DOHH2 (cell line): ENCODE measurements around the gene TIMELESS.

ENCODE experiments used
- H3F3A ChIP-seq: fragments of 200-600 bp; sonication (generic), shearing (Covaris generic); 2 replicates; pipeline ENCODE4 v1.6.0; 2016; ENCODE audit warnings: antibody characterized with exemption, mild to moderate bottlenecking; ENCODE audit not compliant: control insufficient read depth, insufficient read depth
- H3K27ac ChIP-seq: fragments of 200-600 bp; sonication (generic); 2 replicates; pipeline ENCODE4 v1.5.1; 2014; ENCODE audit warnings: low read depth, mild to moderate bottlenecking, low read length, moderate library complexity
- H3K27me3 ChIP-seq: fragments of 200-600 bp; sonication (generic); 2 replicates; pipeline ENCODE4 v1.6.1; 2014; ENCODE audit warnings: mild to moderate bottlenecking, low read length, mixed read lengths; ENCODE audit not compliant: control insufficient read depth
- H3K36me3 ChIP-seq: fragments of 200-600 bp; sonication (generic); 2 replicates; pipeline ENCODE4 v1.6.1; 2014; ENCODE audit warnings: mild to moderate bottlenecking, low read length, moderate library complexity, mixed read lengths; ENCODE audit not compliant: control insufficient read depth
- H3K4me1 ChIP-seq: fragments of 200-600 bp; sonication (generic); 2 replicates; pipeline ENCODE4 v1.6.1; 2014; ENCODE audit warnings: mild to moderate bottlenecking, low read length, mixed read lengths; ENCODE audit not compliant: control insufficient read depth
- H3K4me2 ChIP-seq: fragments of 200-600 bp; sonication (generic); 2 replicates; pipeline ENCODE4 v1.6.0; 2014; ENCODE audit warnings: mild to moderate bottlenecking, low read length, moderate library complexity
- H3K4me3 ChIP-seq: fragments of 200-600 bp; sonication (generic); 2 replicates; pipeline ENCODE4 v1.5.1; 2014; ENCODE audit warnings: mild to moderate bottlenecking, low read length, mixed read lengths
- H3K79me2 ChIP-seq: fragments of 200-600 bp; sonication (generic); 2 replicates; pipeline ENCODE4 v1.6.1; 2014; ENCODE audit warnings: mild to moderate bottlenecking, low read length, mixed read lengths; ENCODE audit not compliant: control insufficient read depth
- H3K9me2 ChIP-seq: fragments of 200-600 bp; sonication (generic); replicated peaks from 2 replicates; pipeline ENCODE4 v1.6.1; 2014; ENCODE audit warnings: mild to moderate bottlenecking, low read length, mixed read lengths; ENCODE audit not compliant: control insufficient read depth
- H3K9me3 ChIP-seq: fragments of 200-600 bp; sonication (generic); 2 replicates; pipeline ENCODE4 v1.6.1; 2014; ENCODE audit warnings: antibody characterized with exemption, low read length, mixed read lengths; ENCODE audit not compliant: control insufficient read depth, insufficient read depth
- H4K20me1 ChIP-seq: fragments of 200-600 bp; sonication (generic); 2 replicates; pipeline ENCODE4 v1.6.0; 2014; ENCODE audit warnings: low read depth, mild to moderate bottlenecking, antibody characterized with exemption, low read length, moderate library complexity; ENCODE audit not compliant: control insufficient read depth, insufficient read depth
- EZH2phosphoT487 ChIP-seq: fragments of 200-600 bp; sonication (generic); IDR thresholded peaks from 2 replicates; pipeline ENCODE4 v1.6.1; 2017; ENCODE audit warnings: borderline replicate concordance, mild to moderate bottlenecking, antibody characterized with exemption, low read length, moderate library complexity, mixed read lengths
- TF ChIP-seq, protein P1 (sequence below): fragments of 200-600 bp; sonication (generic); IDR thresholded peaks from one replicate; pipeline ENCODE4 v1.5.1; 2014; ENCODE audit warnings: antibody characterized with exemption, mild to moderate bottlenecking, low read depth, low read length; ENCODE audit not compliant: poor library complexity, severe bottlenecking

Gene TIMELESS

DNA sequence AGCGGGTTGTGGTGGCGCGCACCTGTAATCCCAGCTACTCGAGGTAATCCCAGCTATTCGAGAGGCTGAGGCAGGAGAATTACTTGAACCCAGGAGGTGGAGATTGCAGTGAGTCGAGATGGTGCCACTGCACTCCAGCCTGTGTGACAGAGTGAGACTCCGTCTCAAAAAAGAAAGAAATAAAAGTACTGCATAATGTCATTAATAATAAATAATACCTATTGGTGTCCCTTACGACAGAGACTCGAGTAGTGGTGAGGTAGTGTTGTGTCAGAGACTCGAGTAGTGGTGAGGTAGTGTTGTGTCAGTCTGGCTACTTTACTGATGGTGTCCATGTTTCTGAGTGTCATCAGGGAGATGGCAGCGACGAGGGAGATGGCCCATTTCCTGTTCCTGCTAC is 37.5 kb upstream of the TIMELESS start:
- no peaks in the 10 kb centered on the region for H3K9me2 ChIP-seq
- no peaks in the 10 kb centered on the region for H3K79me2 ChIP-seq
- H3K9me3 ChIP-seq, result no peaks in the 10 kb centered on the region
- H3K4me2 ChIP-seq, result no peak overlapping the region
- no peaks in the 10 kb centered on the region for H3F3A ChIP-seq
- no peak overlapping the region for H3K27ac ChIP-seq
- H3K4me3 ChIP-seq, result no peak overlapping the region
- no peaks in the 10 kb centered on the region for H3K36me3 ChIP-seq
- peaks cover 39% of the 10 kb centered on the region for H3K27me3 ChIP-seq
- TF ChIP-seq EZH2phosphoT487, result no peak
- TF ChIP-seq, protein P1, sequence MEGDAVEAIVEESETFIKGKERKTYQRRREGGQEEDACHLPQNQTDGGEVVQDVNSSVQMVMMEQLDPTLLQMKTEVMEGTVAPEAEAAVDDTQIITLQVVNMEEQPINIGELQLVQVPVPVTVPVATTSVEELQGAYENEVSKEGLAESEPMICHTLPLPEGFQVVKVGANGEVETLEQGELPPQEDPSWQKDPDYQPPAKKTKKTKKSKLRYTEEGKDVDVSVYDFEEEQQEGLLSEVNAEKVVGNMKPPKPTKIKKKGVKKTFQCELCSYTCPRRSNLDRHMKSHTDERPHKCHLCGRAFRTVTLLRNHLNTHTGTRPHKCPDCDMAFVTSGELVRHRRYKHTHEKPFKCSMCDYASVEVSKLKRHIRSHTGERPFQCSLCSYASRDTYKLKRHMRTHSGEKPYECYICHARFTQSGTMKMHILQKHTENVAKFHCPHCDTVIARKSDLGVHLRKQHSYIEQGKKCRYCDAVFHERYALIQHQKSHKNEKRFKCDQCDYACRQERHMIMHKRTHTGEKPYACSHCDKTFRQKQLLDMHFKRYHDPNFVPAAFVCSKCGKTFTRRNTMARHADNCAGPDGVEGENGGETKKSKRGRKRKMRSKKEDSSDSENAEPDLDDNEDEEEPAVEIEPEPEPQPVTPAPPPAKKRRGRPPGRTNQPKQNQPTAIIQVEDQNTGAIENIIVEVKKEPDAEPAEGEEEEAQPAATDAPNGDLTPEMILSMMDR, result no peak
- H3K4me1 ChIP-seq, result no peaks in the 10 kb centered on the region
- no peaks in the 10 kb centered on the region for H4K20me1 ChIP-seq

- Histone ChIP-seq H3K4me2 (no peak overlapping the region), H4K20me1 (no peaks in the 10 kb centered on the region), H3F3A (no peaks in the 10 kb centered on the region), H3K4me1 (no peaks in the 10 kb centered on the region; the same call in 1 of the 2 replicates), H3K4me3 (no peak overlapping the region), H3K36me3 (no peaks in the 10 kb centered on the region), H3K79me2 (no peaks in the 10 kb centered on the region), H3K9me3 (no peaks in the 10 kb centered on the region), H3K27me3 (peaks cover 28% of the 10 kb centered on the region), H3K9me2 (no peaks in the 10 kb centered on the region), H3K27ac (no peak overlapping the region)
- TF ChIP-seq, protein P1, result no peak
- no peak for TF ChIP-seq EZH2phosphoT487
These were observed 35.3 kb upstream of the TIMELESS start for GRCh38 chr12:56484566-56484965.

GRCh38 chr12:56479625-56480024 is 30.4 kb upstream of the TIMELESS start:
- no peaks in the 10 kb centered on the region for H3F3A ChIP-seq
- TF ChIP-seq EZH2phosphoT487, result no peak
- TF ChIP-seq, protein P1, result no peak
- no peaks in the 10 kb centered on the region for H3K79me2 ChIP-seq
- no peaks in the 10 kb centered on the region for H4K20me1 ChIP-seq
- no peaks in the 10 kb centered on the region for H3K36me3 ChIP-seq
- 0 out of 2 replicates have a peak, but pooled peaks cover 2% of the 10 kb centered on the region for H3K27me3 ChIP-seq
- no peaks in the 10 kb centered on the region for H3K9me3 ChIP-seq
- H3K9me2 ChIP-seq, result no peaks in the 10 kb centered on the region
- H3K4me2 ChIP-seq, result no peak overlapping the region
- no peak overlapping the region for H3K4me3 ChIP-seq
- no peaks in the 10 kb centered on the region; the same call in 1 of the 2 replicates for H3K4me1 ChIP-seq
- no peak overlapping the region for H3K27ac ChIP-seq
